Endodermal cell (in vitro differentiated cells): ENCODE results near the gene DYNC1I1. TPM values are rescaled to one million over a fixed set of nuclear protein-coding genes. Genes with fewer than 3 reads are reported as not detected.

Experiments used
- DNase-seq: peaks from one replicate; pipeline ENCODE4 v3.0.0-alpha.2; 2017
- H3K27ac ChIP-seq: 2 replicates; pipeline ENCODE4 v1.5.1; 2013; ENCODE audit warnings: mild to moderate bottlenecking, low read depth, low read length, moderate library complexity
- H3K27me3 ChIP-seq: 2 replicates; pipeline ENCODE4 v1.6.1; 2013; ENCODE audit warnings: mild to moderate bottlenecking, low read length, moderate library complexity; ENCODE audit not compliant: insufficient read depth, control insufficient read depth, poor library complexity, severe bottlenecking
- H3K36me3 ChIP-seq: 2 replicates; pipeline ENCODE4 v1.7.0; 2013; ENCODE audit warnings: mild to moderate bottlenecking, low read length, moderate library complexity; ENCODE audit not compliant: control insufficient read depth, insufficient read depth
- H3K4me1 ChIP-seq: one replicate; pipeline ENCODE4 v1.7.0; 2013; ENCODE audit warnings: low read length; ENCODE audit not compliant: control insufficient read depth, insufficient read depth
- H3K4me3 ChIP-seq: 2 replicates; pipeline ENCODE4 v1.5.1; 2013; ENCODE audit warnings: mild to moderate bottlenecking, low read length, moderate library complexity
- H3K9ac ChIP-seq: 2 replicates; pipeline ENCODE4 v1.6.1; 2013; ENCODE audit warnings: mild to moderate bottlenecking, low read length, moderate library complexity; ENCODE audit not compliant: poor library complexity, severe bottlenecking; ENCODE audit errors: extremely low read depth
- H3K9me3 ChIP-seq: 2 replicates; pipeline ENCODE4 v1.6.1; 2013; ENCODE audit warnings: mild to moderate bottlenecking, low read length, moderate library complexity; ENCODE audit not compliant: control insufficient read depth
- H3K27ac Mint-ChIP-seq: 2 replicates; pipeline ENCODE4 v1.8.0; 2020; ENCODE audit warnings: mixed read lengths
- H3K27me3 Mint-ChIP-seq: 2 replicates; pipeline ENCODE4 v1.8.0; 2021; ENCODE audit warnings: mild to moderate bottlenecking, mixed read lengths; ENCODE audit not compliant: insufficient read depth
- H3K36me3 Mint-ChIP-seq: 2 replicates; pipeline ENCODE4 v1.8.0; 2020; ENCODE audit warnings: low read depth, mixed read lengths
- H3K4me1 Mint-ChIP-seq: 2 replicates; pipeline ENCODE4 v1.8.0; 2020; ENCODE audit warnings: mixed read lengths
- H3K4me3 Mint-ChIP-seq: 2 replicates; pipeline ENCODE4 v1.8.0; 2020; ENCODE audit warnings: mild to moderate bottlenecking, moderate library complexity, mixed read lengths
- H3K9me3 Mint-ChIP-seq: 2 replicates; pipeline ENCODE4 v1.8.0; 2020; ENCODE audit warnings: mild to moderate bottlenecking, mixed read lengths
- WGBS, 2 experiments: methylation state at CpG; one replicate each; pipeline versions ENCODE4 v1.1.5 to v1.1.7; 2013; ENCODE audit warnings: missing lambda C conversion rate in 2 of 2, mixed read lengths in 1 of 2; ENCODE audit not compliant: insufficient coverage in 1 of 2, insufficient read length in 1 of 2; 5-methylcytosine and 5-hydroxymethylcytosine counted together
- total RNA-seq, 2 donors: library from RNA; stranded (reverse); fragmentation: NEBNext Ultra II Directional in 1 of 2; extraction: Animal tissue kit (Norgen Biotek cat#: 25700) in 1 of 2; gene quantifications; 2 replicates in 1 of 2; 3 replicates in 1 of 2; pipeline ENCODE4 v1.2.1, GENCODE V29; 2021
- TF ChIP-seq, protein P1 (sequence below): fragments of 200-600 bp; sonication (generic); conservative IDR thresholded peaks from 2 replicates; pipeline ENCODE4 v1.5.0; 2021; ENCODE audit warnings: antibody characterized with exemption, mild to moderate bottlenecking

DYNC1I1 gene
- total RNA-seq, 2 donors from 2014 or later = 6.5 to 7.2 TPM

DNA sequence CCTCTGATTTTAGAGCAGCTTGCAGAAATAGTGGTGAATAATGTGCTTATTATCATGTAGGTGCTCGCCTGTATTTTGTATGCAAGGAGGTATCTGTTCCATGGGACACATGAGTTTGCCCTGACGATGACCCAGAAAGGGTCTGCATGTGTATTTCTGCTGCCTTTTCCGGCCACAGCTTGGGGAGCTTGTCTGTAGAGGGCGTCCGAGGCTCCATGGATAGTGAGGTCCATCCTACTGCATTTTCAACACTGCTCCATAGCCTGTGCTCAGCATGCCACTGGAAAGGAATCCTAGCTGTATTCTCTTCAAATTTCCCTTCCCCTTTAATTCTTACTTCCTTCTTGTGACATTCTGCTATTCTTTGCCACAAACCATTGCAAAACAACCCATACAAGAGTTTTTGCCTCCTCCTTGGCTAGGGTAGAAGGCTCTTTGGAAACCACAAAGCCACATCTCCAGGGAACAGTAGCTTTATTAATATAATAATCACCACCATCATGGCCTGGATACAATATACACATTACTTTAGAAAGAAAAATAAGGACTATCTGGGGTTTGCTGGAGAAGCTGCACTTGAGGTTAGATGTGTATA, 127.7 kb downstream of the DYNC1I1 start:
- DNase-seq = peak; percentile 77

DNA sequence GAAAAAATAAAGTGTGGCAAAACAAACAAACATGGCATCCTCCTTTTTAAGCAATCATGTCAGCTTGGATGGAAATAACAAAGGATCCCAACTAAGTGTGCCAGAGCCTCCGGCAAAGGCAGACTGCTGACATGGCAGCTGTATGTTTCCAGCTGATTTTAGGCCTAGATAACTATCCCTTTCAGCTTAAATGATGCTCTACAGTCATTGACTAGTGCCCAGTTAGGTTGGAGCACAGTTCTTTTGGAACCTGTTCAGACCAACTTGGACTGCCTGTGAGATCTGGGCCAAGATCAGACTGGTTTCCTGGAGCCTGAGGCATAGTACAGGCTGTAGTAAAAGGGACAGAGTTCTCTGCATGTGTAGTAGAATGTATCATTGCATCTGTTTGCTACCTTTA, 128.7 kb downstream of the DYNC1I1 start:
- 96% methylated on average over 1 of the region's 1 CpG; no CpG with 5 or more reads in 1 of the 2 experiments for WGBS, 2 experiments
- H3K4me1 Mint-ChIP-seq = peaks cover 20% of the 10 kb centered on the region

More for the DNA sequence above, 127.7 kb downstream of the DYNC1I1 start:
- H3K9me3 Mint-ChIP-seq = no peaks in the 10 kb centered on the region
- no peak overlapping the region for H3K27ac Mint-ChIP-seq
- TF ChIP-seq, protein P1, sequence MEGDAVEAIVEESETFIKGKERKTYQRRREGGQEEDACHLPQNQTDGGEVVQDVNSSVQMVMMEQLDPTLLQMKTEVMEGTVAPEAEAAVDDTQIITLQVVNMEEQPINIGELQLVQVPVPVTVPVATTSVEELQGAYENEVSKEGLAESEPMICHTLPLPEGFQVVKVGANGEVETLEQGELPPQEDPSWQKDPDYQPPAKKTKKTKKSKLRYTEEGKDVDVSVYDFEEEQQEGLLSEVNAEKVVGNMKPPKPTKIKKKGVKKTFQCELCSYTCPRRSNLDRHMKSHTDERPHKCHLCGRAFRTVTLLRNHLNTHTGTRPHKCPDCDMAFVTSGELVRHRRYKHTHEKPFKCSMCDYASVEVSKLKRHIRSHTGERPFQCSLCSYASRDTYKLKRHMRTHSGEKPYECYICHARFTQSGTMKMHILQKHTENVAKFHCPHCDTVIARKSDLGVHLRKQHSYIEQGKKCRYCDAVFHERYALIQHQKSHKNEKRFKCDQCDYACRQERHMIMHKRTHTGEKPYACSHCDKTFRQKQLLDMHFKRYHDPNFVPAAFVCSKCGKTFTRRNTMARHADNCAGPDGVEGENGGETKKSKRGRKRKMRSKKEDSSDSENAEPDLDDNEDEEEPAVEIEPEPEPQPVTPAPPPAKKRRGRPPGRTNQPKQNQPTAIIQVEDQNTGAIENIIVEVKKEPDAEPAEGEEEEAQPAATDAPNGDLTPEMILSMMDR = peak; percentile 65
- H3K9me3 ChIP-seq = no peaks in the 10 kb centered on the region
- H3K27me3 Mint-ChIP-seq = peaks cover 2% of the 10 kb centered on the region
- 66 to 69% methylated on average over 3 to 5 of the region's 5 CpGs for WGBS, 2 experiments
- H3K4me1 ChIP-seq = peaks cover 9% of the 10 kb centered on the region
- no peaks in the 10 kb centered on the region for H3K36me3 Mint-ChIP-seq
- H3K4me3 ChIP-seq = no peak overlapping the region
- H3K27me3 ChIP-seq = no peaks in the 10 kb centered on the region
- H3K4me3 Mint-ChIP-seq = no peak overlapping the region
- H3K4me1 Mint-ChIP-seq = peaks cover 20% of the 10 kb centered on the region
- H3K9ac ChIP-seq = no peak overlapping the region
- no peak overlapping the region for H3K27ac ChIP-seq
- H3K36me3 ChIP-seq = no peaks in the 10 kb centered on the region

DNA sequence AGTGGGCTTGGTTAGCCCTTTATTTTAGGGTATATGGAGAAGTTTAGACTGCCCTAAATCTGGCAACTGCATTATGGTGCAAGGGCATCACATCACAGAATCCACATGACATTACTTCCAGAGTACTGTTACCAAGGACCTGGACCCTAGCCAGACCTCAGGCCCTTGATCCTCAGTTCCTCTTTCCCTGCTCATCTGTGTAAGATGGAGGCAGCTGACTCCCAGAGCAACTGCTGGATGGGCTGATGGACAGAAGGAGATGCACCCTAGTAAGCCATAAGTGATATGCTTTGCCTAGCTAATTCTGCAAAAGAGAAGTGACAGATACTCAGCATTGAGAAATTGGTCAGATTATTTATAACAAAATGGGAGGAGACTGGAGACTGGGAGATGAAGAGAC, 131.7 kb downstream of the DYNC1I1 start:
- TF ChIP-seq, protein P1 = no peak
- peaks cover 2% of the 10 kb centered on the region for H3K27me3 Mint-ChIP-seq
- Histone ChIP-seq H3K9me3 (no peaks in the 10 kb centered on the region), H3K4me3 (no peak overlapping the region), H3K9ac (no peak overlapping the region), H3K27me3 (no peaks in the 10 kb centered on the region), H3K4me1 (no peaks in the 10 kb centered on the region), H3K36me3 (no peaks in the 10 kb centered on the region), H3K27ac (no peak overlapping the region)
- H3K4me1 Mint-ChIP-seq = peaks cover 10% of the 10 kb centered on the region
- H3K4me3 Mint-ChIP-seq = no peak overlapping the region
- no peak overlapping the region for H3K27ac Mint-ChIP-seq
- no peak for DNase-seq
- H3K36me3 Mint-ChIP-seq = no peaks in the 10 kb centered on the region
- H3K9me3 Mint-ChIP-seq = no peaks in the 10 kb centered on the region

More for the DNA sequence above, 128.7 kb downstream of the DYNC1I1 start:
- no peak for DNase-seq
- Histone ChIP-seq H3K9me3 (no peaks in the 10 kb centered on the region), H3K4me3 (no peak overlapping the region), H3K4me1 (peaks cover 9% of the 10 kb centered on the region), H3K9ac (no peak overlapping the region), H3K27me3 (no peaks in the 10 kb centered on the region), H3K27ac (no peak overlapping the region), H3K36me3 (no peaks in the 10 kb centered on the region)
- Mint-ChIP-seq H3K36me3 (no peaks in the 10 kb centered on the region), H3K9me3 (no peaks in the 10 kb centered on the region), H3K27me3 (peaks cover 2% of the 10 kb centered on the region), H3K4me3 (no peak overlapping the region), H3K27ac (no peak overlapping the region)
- TF ChIP-seq, protein P1 = no peak
